GM12873 (cell line): Measurements from ENCODE around the gene ARL6IP4.

ENCODE experiments used
- TF ChIP-seq, protein P1 (sequence below): IDR thresholded peaks from 2 replicates; pipeline ENCODE4 v1.5.1; 2012; ENCODE audit warnings: low read depth, mild to moderate bottlenecking, moderate library complexity, low read length, control low read depth; ENCODE audit not compliant: insufficient read depth; ENCODE audit errors: missing control alignments

ARL6IP4 gene

DNA sequence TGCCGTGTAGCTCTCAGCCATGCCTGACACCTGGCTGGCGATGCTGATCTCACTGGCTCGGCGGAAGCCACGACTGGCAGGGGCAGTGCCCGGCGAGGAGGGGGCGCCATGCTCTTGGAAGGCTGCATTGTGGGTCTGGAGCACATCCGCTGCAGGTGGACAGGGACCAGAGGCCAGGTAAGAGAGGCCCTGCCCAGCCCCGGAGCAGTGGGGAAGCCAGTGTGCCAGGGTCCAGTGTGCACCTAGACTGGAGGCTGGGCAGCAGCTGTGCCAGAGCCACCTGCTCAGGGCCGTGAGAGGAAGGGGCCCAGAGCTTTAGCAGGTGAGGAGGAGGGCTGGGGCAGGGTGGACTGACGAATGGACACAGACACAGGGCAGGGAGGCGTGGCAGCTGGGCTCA lies 10.1 kb downstream of the ARL6IP4 start:
- TF ChIP-seq, protein P1, sequence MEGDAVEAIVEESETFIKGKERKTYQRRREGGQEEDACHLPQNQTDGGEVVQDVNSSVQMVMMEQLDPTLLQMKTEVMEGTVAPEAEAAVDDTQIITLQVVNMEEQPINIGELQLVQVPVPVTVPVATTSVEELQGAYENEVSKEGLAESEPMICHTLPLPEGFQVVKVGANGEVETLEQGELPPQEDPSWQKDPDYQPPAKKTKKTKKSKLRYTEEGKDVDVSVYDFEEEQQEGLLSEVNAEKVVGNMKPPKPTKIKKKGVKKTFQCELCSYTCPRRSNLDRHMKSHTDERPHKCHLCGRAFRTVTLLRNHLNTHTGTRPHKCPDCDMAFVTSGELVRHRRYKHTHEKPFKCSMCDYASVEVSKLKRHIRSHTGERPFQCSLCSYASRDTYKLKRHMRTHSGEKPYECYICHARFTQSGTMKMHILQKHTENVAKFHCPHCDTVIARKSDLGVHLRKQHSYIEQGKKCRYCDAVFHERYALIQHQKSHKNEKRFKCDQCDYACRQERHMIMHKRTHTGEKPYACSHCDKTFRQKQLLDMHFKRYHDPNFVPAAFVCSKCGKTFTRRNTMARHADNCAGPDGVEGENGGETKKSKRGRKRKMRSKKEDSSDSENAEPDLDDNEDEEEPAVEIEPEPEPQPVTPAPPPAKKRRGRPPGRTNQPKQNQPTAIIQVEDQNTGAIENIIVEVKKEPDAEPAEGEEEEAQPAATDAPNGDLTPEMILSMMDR, result no peak

DNA sequence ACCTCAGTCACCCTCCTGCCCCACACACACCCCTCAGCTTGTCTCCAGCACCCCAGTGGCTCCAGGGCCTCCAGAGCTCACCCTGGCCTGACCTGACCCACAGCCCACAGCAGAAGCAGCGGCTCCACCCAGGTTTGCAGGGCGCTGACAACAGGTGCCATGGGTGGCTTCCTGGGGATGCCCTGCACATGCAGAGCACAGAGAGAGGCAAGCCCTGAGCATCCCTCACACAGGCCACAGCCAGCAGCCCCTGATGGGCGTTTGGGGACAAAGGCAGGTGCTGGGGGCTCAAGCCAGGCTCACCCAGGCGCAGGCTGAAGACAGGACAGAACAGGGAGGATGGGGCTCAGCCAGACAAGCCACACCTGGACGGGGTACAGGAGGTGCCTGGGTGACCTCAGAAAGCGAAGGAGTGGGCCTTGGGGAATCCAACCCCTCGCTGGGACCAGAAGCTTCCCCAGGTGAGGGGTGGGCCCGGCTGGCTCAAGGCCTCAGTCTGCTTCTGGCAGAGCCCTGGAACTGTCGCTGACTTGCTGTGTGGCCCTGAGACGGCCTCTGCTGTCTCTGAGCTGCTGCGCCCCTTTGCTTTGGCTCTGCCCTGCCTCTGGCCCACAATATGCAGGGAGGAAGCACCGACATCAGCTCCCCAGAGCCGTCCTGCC lies 10.6 kb downstream of the ARL6IP4 start:
- TF ChIP-seq, protein P1, result no peak

DNA sequence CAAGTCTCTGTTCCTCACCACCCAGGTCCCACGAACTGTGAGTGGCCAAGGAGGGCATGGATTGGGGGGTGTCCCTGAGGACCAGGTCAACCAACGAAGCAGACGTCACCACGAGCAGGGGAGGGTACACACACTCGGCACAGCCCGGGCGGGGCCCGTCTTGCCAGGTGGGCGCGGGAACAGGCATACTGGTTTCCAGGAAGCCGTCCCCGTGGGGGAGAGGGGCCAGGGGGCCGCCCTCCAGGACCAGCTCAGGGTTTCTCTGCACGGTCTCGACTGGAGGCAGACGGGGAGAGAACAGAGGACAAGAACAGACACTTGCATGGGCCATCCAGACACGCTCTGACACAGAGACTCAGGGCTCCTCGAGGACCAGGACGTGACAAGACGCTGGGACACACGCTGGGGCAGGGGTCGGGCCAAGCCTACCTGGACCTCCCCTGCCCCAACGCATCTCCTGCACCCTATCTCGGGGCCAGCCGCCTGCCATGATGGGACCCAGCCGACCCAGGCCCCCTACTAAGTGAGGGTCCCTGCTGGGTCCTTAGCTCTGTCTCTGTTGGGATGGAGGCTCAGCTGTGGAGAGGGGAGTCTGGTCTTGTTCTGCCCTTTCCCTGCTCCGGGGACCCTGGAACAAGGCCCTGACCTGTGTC lies 11.3 kb downstream of the ARL6IP4 start:
- TF ChIP-seq, protein P1, result no peak

DNA sequence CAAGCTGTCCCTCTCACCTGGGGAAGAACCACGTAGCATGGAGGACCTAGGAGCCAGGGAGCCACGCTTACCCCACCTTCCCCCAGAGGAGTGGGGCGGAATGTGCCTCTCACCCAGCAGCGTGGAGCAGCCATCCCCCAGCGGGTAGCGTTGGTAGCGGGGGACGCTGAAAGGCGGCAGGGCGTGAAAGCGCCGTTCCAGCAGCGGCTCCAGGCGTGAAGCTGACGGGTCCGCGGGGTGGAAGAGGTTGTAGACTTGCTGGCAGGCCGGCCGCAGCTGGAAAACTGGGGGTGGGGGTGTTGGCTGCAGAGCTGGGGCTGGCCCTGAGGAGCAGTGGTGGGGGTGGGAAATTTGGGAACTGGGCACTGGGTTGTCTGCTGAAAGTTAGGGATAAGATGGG lies 11.9 kb downstream of the ARL6IP4 start:
- TF ChIP-seq, protein P1, result no peak

DNA sequence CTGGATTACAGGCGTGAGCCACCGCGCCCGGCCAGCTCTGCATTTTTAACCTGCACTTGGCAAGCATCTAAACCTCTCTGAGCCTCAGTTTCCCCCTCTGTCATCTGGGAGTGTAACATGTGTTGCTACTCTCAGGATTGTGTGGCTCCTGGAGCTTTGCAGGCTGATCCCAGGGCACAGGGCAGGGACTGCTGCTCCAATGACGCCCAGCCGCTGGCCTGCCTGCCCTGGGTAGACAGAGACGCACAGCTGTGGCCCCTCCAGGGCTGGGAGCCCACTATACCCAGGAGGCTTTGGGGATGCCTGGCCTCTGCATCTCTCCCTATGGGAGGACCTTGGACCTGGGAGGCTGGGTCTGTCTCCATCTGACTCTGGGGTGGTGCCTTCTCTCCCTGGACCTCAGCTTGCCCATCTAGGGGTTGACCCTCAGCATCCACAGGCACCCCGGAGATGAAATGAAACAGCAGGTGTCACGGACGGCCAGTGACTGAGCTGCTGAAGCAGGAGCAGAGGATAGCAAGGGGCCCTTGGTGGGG lies 13.7 kb downstream of the ARL6IP4 start:
- TF ChIP-seq, protein P1, result no peak

DNA sequence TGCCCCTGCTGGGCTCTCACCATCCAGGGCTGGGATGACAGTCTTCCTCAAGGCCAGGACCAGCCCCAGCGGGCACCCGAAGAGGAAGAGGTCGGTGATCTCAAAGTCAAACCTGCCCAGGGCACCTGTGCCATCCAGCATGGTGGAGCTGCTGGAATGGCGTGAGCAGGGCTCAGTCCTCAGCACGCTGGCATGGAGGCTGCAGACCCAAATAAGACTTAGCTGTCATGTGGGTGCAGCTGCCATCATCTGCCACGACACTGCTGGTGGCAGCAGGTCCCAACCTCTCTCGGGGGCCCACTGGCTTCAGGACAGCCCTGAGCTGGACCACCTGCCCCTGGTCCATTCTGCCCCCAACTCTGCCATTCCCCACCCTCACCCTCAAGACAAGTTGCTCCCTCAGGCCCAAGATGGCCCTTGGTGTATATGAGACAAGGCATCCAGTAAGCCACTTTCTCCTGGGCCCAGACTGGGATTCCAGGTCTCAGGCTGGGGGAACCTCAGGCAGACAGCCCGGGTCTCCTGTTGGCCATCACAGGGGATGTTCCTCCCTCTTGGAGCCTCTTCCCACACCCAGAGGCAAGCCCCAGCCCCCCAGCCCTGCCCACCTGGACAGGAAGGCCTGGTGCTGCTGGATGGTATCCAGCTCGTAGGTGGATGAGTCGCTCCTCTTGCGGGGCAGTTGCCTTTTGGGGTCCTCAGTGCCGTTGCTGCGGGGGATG lies 14.5 kb downstream of the ARL6IP4 start:
- TF ChIP-seq, protein P1, result no peak
